ENCODE results near the gene NR1D1.
"Not testable (repeated sequence)": the region's sequence is repeated elsewhere in the genome, so short reads cannot be mapped to it uniquely, and the experiment has no call there.

The NR1D1 gene

DNA sequence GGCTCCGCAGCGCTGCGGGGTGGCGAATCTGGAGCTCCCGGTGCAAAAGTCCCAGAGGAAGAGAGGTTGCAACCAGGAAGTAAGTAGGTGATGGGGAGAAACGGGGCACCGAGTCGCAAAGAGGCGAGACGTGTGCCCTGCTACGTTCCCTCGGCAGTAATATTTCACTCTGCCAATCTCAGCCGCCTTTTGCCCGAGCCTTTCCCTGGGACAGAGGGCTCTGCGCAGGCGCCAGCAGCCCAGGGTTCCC is at the start of gene NR1D1:
TSS of gene NR1D1 (minus strand) at position 171 of the 250 bp plus-strand sequence. CDS start 495 bp downstream, outside the sequence.
- DNase-seq = no peak

DNA sequence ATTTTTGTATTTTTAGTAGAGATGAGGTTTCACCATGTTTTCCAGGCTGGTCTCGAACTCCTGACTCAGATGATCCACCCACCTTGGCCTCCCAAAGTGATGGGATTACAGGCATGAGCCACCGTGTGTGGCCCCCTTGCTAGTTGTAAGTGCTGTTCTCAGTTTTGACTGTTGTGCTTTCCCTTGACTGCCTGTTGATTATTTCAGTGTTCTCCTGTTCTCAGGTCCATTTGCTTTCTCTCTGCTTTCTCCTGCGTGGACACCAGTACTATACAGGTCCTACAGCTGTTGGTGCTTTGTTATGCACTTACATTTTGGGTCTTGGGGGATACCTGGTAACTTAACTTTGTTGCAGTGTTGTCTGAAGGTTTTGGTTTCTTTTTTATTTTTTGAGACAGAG is 48.1 kb upstream of the NR1D1 start:
- DNase-seq = no peak

DNA sequence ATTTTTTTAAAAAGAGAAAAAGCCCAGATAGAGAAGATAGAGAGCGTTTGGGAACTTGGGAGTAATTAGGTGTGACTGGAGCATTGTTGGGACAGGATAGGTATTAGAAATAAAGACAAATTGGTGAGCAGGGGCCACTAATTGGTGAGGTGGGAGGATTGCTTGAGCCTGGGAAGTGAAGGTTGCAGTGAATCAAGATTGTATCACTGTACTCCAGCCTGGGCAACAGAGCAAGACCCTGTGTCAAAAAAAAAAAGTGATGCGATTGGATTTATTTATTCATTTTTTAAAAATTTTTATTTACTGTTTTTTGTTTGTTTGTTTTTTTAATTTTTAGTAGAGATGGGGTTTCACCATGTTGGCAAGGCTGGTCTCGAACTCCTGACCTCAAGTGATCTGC is 45.1 kb upstream of the NR1D1 start:
- no peak for DNase-seq

DNA sequence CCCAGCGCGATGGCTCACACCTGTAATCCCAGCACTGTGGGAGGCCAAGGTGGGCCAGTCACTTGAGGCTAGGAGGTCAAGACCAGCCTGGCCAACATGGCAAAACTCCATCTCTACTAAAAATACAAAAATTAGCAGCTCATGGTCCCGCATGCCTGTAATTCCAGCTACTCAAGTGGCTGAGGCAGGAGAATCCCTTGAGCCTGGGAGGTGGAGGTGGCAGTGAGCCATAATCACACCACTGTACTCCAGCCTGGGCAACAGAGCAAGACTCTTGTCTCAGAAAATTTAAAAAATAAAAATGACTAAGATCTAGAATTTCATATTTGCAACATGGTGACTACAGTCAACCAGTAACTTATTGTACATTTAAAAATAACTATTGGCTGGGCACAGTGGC is 42.8 kb upstream of the NR1D1 start:
- DNase-seq = not testable (repeated sequence)

DNA sequence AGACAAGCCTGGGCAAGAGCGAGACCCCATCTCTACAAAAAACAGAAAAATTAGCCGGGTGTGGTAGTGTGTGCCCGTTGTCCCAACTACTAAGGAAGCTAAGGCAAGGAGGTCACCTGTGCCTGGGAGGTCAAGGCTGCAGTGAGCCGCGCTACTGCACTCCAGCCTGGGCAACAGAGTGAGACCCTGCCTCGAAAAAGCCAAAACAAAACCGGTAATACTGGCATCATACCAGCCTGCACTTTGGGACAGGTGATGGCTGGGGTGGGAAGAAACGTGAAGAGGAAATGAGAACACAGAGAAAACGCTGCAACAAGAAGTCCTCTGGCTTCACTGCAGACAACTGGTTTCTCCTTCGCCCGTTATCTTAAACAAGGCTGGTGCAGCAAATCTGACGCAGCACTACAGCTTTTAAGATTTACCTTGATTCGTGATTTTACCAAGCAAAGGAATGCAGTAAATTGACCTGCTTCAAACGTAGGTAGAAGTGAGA is 39.2 kb upstream of the NR1D1 start:
- DNase-seq = no peak

DNA sequence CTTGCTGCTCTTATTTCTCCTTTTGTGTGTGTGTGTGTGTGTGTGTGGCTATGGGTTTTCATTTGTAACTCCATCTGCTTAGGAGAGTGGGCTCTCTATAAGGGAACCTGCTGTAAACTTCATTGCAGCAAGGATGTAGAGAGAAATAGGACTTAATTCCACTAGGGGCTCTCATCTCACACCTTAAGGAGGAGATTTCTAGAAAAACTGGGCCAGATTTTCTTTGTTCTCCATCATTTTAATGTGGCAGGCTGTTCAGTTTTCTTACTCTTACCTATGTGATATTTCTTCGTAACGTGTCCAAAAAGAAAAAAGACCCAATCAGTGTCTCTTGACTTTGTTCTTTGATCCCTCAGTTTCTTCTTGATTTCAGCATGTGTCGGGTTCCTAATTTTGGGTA is 35.4 kb upstream of the NR1D1 start:
- DNase-seq = no peak

DNA sequence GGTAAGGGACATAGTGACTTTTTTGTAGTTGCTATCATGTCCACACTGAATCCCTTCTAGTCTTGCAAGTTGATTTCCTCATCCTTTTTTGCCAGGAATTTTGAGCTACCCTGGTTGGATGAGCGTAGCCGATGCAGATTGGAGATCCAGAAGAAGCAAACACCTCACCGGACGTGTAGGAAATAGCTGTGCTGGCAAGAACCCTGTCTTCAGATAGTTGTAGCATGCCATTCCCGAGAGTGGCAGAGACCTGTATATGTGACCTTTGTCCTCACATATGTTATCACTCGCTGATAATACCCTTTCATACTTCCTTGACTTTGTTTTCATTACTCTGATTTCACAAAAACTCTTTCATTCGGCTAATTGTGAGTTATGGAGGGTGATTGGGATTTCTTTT is 33.8 kb upstream of the NR1D1 start:
- DNase-seq = no peak

DNA sequence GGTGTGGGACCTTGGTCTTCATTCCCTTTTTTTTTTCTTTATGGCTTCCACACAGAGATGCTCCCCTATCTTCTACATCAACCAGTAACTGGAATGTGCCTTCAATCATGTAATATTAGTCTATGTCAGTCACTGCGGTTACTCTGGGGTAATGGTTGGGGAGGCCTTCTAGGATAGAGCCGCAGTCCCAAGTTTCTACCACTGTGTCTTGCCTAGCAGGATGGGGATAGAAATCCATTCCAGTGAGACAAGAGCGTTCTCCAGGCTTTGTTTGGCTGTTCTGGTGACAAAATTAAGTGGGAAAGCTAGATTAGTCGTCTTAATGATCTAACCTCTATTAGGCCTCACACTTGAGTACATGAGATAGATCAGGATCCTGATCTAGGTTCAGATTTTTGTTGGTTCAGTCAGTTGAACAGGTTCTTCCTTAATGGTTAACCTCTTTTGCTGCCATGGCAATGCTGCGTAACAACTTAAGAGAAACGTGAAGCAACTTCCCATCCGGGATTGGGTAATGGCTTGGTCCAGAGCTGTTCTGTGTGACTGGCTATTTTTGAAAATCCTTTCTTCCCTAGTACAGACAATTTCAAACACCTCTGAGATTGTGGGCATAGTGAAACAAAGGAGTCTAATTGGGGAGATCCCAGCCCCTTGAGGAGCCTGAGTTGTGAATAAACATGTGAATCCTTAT is 30.1 kb upstream of the NR1D1 start:
- DNase-seq = no peak

DNA sequence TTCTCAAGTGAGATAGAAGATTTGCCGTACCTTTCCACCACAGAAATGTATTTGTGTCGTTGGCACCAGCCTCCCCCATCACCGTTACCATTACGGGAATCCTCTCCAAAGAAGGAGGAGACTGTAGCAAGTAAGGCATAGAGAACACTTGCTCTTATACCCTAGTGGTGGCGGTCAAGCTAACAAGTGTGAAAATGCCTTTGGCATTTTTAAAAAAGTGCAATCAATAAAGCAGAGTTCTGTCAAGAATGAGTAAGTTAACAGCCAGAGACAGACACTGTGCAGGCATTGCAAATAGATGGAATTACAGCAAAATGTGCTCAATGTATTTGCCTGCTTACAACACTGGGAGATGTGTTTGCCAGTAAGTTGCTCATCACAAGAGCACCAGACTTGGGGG is 29.1 kb upstream of the NR1D1 start:
- DNase-seq = no peak

DNA sequence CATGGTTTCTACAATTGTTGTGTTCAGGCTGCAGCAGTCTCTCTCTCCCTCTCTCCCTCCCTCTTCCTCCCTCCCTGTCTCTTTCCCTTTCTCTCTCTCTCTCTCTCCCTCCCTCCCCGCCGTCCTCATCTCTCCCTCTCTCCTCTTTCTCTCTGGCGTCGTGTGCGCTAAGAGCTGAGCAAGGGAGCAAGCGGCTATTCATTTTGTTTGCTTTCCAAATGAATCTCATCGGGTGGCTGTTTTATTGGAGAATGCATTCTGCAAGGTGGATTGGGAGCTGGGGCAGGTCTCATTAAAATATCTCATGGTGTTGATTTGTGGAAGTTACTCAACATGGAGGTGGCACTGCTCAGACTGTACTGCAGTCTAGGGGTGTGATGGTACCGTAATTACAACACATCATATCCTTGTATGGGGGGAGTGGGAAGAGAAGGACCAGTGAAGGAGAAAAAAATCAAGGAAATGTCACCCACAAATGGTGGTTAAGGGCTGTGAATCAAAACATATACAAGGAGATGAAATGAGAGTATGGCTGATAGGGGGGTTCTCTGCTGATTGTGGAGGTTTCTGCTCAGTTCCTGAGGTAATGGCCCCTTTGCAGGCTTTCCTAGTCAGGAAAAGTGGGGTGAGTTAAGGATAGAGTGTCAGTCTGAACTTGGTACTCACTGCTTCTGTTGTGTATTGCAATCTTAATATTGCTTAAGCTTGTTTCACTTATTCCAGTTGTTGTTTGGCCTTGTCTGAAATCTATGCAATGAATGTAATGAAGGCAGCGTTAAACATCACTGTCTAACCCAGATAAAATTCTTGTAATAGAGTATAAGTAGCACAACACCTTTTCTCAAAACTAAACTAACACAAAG is 24.1 kb upstream of the NR1D1 start:
- peak; percentile 34 for DNase-seq

DNA sequence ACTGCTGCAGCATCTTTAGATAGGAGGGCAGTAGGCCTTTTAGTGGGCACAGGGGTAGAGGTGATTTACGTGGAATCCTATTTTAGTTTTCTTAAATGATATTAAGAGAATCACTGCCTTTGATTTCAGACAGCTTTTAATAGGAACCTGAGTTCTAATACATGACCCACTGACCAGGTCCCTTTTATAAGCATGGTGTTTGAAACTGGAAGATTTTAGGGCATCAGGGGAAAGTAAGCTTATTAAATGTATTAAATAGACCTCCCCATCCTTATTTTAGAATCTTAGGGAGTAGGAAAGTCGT is 23.4 kb upstream of the NR1D1 start:
- DNase-seq = no peak

DNA sequence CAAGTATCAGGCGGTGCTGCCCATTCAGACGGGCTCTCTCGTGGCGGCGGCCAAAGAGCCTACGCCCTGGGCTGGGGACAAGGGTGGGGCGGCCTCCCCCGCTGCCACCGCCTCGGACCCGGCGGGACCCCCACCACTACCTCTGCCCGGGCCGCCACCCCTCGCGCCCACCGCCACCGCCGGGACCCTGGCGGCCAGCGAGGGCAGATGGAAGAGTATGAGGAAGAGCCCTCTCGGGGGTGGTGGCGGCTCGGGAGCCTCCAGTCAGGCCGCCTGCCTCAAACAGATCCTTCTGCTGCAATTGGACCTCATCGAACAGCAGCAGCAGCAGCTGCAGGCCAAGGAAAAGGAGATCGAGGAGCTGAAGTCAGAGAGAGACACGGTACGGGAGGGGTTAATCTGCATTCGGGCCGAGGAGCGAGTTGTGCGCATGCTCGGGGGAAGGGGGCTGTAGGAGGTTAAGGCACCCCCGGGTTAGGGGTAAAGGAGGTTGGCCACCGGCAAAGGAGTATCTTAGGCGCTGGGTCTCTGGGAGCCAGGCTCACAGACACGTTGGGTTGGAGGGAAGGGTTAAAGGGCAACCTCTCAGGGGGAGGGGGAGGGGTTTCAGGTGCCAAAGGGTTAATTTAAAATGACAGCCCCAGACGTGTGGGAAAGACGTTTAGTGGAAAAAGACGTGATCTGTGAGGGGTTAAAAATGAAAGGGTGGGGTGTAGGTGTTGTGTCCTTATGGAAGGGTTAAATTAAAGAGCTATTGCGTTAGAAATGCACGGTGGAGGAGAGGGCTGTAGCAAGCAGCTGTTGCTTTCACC is 22.8 kb upstream of the NR1D1 start:
- peak; percentile 34 for DNase-seq

DNA sequence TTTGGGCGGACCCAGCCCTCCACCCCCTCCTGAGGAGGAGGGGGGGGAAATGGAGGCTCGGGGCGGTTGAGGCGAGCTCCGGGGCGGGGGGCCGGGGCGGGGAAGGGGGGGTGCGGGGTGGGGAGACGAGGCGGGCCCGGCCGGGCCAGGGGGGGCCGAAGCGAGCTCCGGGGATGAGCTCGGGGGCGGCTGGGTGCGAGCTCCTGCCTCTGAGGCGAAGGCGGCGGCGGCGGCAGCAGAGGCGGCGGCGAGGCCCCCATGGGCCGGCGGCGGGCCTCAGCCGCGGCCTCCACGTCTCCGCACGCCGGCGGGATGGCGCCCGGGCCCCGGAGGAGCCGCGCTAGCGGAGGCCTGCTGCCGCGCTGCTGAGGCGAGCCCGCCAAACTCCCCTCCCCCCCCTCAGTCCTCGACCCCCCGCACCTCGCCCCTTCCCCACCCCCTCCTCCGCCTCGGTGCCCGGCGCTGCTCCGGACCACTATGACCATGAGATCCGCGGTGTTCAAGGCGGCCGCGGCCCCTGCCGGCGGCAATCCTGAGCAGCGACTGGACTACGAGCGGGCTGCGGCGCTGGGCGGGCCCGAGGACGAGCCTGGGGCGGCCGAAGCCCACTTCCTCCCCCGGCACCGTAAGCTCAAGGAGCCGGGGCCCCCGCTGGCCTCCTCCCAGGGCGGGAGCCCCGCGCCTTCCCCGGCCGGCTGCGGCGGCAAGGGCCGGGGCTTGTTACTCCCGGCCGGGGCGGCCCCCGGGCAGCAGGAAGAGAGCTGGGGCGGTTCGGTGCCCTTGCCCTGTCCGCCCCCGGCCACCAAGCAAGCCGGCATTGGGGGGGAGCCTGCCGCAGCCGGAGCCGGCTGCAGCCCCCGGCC is 22.0 kb upstream of the NR1D1 start:
- DNase-seq = no peak

DNA sequence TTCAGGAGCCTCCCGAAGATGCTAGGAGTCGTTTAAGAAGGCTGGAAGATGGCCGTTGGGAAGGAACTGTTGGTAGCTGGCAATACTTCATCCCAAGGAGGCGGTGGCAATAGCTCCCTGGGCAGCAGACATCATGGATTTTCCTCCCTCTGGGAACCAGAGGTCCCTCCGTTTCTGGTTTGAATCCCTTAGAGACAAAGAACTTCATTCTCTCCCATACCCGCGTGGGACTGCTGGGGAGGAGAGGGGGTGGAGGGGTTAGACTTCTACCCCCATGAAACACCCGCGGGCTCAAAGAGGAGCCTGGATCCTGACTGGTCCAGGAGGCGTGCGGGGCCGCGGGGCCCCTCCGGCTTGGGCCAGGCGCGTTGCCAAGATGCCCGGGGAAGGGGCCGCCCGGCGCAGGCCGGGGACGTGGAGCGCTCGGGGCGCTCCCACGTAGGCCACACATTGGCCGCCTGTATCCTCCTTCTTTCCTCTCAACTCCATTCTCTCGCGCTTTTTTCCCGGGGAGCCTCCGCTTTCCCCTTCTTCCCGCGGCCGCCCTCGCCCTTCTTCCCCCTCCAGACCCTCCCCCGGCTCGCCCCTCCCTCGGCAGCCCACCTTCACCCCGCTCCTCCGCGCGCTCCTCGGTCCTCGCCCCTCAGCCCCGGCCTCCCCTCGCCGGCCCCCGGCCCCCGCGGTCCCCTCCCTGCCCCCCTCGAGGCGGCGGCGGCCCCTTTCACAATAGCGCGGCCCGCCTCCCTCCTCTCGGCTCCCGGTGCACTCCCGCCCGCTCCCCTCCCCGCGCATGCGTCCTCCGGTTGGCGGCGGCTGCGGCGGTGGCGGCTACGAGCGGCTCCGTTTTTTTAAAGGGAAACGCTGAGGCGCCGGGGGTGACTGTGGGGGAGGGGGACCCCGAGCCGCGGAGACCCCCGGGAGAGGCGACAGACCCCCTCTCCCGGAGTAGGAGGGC is 21.1 kb upstream of the NR1D1 start, which contains the start of gene MSL1:
TSS of gene MSL1 (plus strand) at position 791 of the 955 bp plus-strand sequence. CDS start 642 bp downstream, outside the sequence.
- peak; percentile 72 for DNase-seq

DNA sequence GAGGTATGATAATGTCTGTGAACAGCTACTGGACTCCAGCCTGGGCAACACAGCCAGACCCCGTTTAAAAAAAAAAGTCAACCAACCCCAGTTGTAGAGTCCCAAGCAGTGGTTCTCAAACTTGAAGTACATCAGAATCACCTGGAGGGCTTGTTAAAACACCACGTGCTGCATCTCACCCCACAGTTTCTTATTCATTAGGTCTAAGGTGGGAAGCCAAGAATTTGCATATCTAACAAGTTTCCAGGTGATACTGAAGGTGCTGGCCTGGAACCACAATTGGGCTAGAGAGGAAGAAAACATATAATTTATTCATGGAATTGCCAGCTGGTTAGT is 14.7 kb upstream of the NR1D1 start:
- DNase-seq = no peak

DNA sequence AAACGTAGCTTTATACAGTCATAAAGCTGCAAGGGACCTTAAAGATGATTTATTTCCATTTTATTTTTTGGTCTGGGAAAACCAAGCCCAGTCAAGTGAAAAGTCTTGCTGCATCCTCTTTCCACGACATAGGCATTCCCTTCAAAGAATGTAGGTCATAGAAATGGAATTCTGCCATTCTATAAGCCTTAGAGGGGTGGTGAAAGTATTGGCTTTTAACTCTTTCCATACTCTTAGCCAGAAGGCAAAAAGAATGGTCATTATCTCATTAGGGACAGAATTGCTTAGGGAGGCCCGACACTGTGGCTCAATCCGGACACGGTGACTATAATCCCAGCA is 13.5 kb upstream of the NR1D1 start:
- no peak for DNase-seq

DNA sequence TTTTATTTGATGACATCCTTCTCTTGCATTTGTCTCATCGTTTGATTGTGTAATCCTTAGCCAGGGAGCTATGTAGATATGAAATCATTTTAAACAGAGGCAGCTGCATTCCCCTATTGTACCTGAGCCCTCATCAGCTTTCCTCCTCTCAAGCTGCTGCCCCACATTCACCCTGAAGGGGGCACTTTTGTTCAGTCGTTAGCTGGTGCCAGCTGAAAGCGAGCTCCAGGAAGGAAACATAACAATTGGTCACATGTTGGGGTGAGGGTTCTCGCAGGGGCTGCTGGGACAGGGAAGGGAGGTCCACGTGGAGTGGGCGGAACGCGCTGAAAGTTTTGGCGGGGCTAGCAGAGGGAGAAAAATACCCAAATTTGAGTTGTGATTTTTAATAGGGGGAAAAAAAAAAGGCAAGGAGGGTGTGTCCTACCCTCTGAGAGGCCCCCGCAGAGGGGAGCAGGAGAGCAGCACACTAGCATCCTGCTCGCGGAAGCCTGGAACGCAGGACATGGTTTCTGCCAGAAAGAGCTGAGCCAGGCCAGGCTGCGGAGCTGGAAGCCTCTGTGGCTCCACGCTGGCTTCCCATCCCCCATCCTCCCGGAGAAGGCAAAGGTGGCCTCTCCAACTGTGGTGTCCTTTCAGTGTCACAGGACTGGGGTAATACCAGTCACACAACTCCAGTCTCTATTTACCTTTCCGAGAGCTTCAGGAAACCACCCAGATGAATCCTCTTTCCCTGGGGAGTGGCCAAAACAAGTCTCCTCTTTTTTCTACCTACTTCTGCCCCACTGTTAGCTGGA is 12.9 kb upstream of the NR1D1 start:
- DNase-seq = peak; percentile 95

DNA sequence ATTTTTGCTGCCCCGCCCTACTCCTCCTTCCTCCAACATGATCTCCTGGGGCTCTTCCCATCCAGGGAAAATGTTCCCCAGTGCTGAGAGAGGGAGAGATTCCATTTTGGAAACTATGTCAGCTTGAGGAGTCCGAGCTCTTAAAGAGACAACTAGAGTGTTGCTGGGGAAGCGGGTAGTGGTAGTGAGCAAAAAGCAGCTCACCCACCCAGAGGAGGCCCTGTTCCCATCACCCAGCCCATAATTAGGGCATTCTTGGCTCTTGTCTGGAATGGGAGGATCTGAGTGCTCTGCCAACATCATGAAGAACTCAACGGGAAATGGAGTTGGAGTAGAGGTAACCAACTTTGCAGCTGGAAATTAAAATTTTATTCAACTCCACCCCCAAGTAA is 12.3 kb upstream of the NR1D1 start:
- DNase-seq = no peak

DNA sequence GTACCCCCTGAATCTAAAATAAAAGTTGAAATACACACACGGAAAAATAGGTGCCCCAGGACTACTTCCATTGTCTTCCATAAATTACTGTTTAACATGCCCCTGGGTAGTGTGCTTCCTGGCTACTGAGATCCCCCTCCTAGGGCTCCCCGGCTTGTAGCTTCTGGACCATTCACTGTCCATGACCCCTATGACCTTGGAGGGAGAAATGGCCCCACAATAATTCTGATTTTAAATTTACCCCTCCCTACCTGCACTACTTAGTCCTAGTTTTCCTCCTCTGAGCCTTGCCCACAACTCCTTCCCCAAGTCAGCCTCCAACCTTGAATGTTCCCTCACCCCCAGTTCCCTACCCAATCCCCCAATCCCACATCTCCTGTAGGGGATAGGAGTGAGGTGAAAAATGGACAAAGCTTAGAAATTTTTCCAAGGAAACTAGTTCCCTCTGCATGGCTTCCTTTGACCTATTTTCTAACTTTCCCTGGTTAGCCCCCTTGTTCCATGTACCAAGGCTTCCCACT is 11.9 kb upstream of the NR1D1 start:
- DNase-seq = no peak

DNA sequence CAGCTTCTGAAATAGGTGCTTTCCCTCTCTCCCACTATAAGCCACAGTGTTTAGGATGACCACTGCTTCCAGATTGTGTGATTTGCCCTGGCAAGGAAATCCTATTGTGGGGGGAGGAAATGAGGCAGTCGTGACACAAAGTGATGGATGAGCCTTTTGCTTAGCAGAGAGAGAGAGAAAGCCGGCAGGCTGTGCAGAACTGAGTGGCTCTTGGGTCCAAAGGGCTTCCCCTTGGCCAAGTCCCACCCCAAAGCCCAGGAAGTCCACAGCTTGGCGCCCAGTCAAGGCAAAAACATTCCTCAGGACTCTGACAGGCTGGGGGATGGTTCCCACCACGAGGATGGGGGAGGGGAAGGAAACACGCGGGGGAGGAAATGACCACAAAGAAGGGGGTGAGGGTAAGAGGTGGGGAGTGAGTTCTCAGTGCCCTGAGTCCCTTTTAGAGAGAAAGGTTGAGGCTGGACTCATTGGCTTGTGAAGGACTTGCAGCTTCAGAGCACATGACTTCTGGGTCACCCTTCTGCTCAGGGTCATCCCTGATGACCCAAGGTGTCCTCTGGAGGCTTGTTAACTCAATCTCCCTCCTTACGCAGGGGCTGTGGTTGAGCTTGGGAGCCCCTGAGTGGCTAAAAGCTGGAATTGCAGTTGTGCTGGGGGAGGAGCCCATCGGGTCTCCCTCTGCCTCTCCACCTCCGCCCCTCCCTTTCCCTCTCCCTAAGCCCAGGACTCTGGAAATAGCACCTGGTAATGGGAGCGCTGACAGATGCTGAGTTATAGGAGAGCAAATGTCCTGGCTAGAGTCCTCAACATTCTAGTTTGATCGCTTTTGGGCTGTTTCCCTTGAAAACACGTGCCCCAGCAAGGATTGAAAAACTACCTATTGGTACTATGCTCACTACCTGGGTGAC is 11.1 kb upstream of the NR1D1 start:
- DNase-seq = peak; percentile 61

Data from NCI-H1092 (cell line).